Gastrocnemius medialis (tissue), 4 donors: ENCODE data around the gene RFC4. TPM values are rescaled to one million over a fixed set of nuclear protein-coding genes. Genes with fewer than 3 reads are reported as not detected.
A peak's percentile ranks its signal among the peaks of the same experiment; 100 is the strongest.

Experiments
- ATAC-seq, 2 donors: fragments of 150-250 bp; one replicate each; pipeline ENCODE4 v1.9.1; 2016
- DNase-seq, 2 donors: peaks; one replicate each; pipeline ENCODE4 v3.0.0-alpha.2; 2019
- H3K27ac ChIP-seq, 4 donors: fragments of 200-600 bp; sonication (generic); 1 replicate in 1 of 4; 2 replicates in 3 of 4; pipeline ENCODE4 v1.5.1; 2016 to 2018; ENCODE audit warnings: mild to moderate bottlenecking in 2 of 4, moderate library complexity in 1 of 4
- H3K27me3 ChIP-seq, 3 donors: fragments of 200-600 bp; sonication (generic) in 2 of 3; 1 replicate in 1 of 3; 2 replicates in 2 of 3; pipeline versions ENCODE4 v1.5.1 to v1.6.0; 2016 to 2019; ENCODE audit warnings: mild to moderate bottlenecking in 1 of 3, moderate library complexity in 1 of 3
- H3K36me3 ChIP-seq, 2 donors: fragments of 200-600 bp; sonication (generic) in 1 of 2; one replicate each; pipeline ENCODE4 v1.5.1; 2017 to 2018
- H3K4me1 ChIP-seq, 2 donors: fragments of 200-600 bp; sonication (generic) in 1 of 2; one replicate each; pipeline ENCODE4 v1.5.1; 2016 to 2017; ENCODE audit warnings: mild to moderate bottlenecking in 2 of 2
- H3K4me3 ChIP-seq, 4 donors: fragments of 200-600 bp; sonication (generic) in 3 of 4; 1 replicate in 1 of 4; 2 replicates in 3 of 4; pipeline ENCODE4 v1.5.1; 2016 to 2019; ENCODE audit warnings: mild to moderate bottlenecking in 2 of 4
- H3K9me3 ChIP-seq, 3 donors: fragments of 200-600 bp; sonication (generic) in 2 of 3; 1 replicate in 1 of 3; 2 replicates in 2 of 3; pipeline ENCODE4 v1.5.1; 2016 to 2019
- CTCF ChIP-seq, 5 experiments: fragments of 450-650 bp in 3 of 5; fragments of 200-600 bp in 2 of 5; sonication (generic) in 2 of 5; IDR thresholded peaks in 4 of 5; conservative IDR thresholded peaks in 1 of 5; 1 replicate in 4 of 5; 2 replicates in 1 of 5; pipeline ENCODE4 v1.5.1; 2016 to 2019; ENCODE audit warnings: antibody characterized with exemption in 5 of 5, mild to moderate bottlenecking in 3 of 5, moderate library complexity in 3 of 5
- POLR2A ChIP-seq, 2 donors: fragments of 450-650 bp; IDR thresholded peaks; one replicate each; pipeline ENCODE4 v1.6.1; 2017; ENCODE audit warnings: antibody characterized with exemption in 2 of 2, mild to moderate bottlenecking in 2 of 2, moderate library complexity in 2 of 2
- in situ Hi-C, 4 donors: fragments of 200-750 bp; cut with MboI; loops; one replicate each; pipeline versions ENCODE4 v1.15.0 to v1.8.0; 2017; ENCODE audit warnings: low sequenced_read_pairs in 4 of 4
- intact Hi-C: fragments of 100-400 bp; cut with DNase I; formaldehyde crosslinking; loops from one replicate; pipeline ENCODE4 v1.15.1; 2023; ENCODE audit warnings: low total_unique reads
- total RNA-seq, 4 donors: library from RNA; depleted of rRNA; stranded (reverse); fragments of >200 nt; gene quantifications; one replicate each; pipeline versions ENCODE4 v1.1.0 to v1.2.3, GENCODE V29; 2016

The RFC4 gene
- total RNA-seq, 4 donors from 2014 or later, result 4.5 to 15.1 (median 7.3) TPM

- ATAC-seq, result no peak
- DNase-seq, result no peak
- no peaks in the 10 kb centered on the region for H3K36me3 ChIP-seq
- H3K27me3 ChIP-seq, result peaks cover 26 to 38% (median 38%) of the 10 kb centered on the region in 3 donors
- intact Hi-C loops, result no loop called here
- no peak overlapping the region for H3K27ac ChIP-seq
- no peak overlapping the region for H3K4me3 ChIP-seq
- H3K4me1 ChIP-seq, result peaks cover 0 to 6% of the 10 kb centered on the region in 2 donors
- in situ Hi-C loops, result no loop called here
- TF ChIP-seq POLR2A (IDR thresholded peaks at IDR 0.05) (no peak), CTCF (IDR thresholded peaks at IDR 0.05 in 4 of 5, conservative IDR thresholded peaks at IDR 0.05 in 1 of 5) (no peak)
- H3K9me3 ChIP-seq, result no peaks in the 10 kb centered on the region
Measured at GRCh38 chr3:186832276-186832675, 26.0 kb upstream of the RFC4 start.

- TF ChIP-seq CTCF (IDR thresholded peaks at IDR 0.05 in 4 of 5, conservative IDR thresholded peaks at IDR 0.05 in 1 of 5), result no peak
- no peak for TF ChIP-seq POLR2A (IDR thresholded peaks at IDR 0.05)
- no peaks in the 10 kb centered on the region for H3K36me3 ChIP-seq
- no peak overlapping the region for H3K27ac ChIP-seq
- H3K27me3 ChIP-seq, result peaks cover 26 to 38% (median 38%) of the 10 kb centered on the region in 3 donors
- H3K9me3 ChIP-seq, result no peaks in the 10 kb centered on the region
- in situ Hi-C loops (no loop called here), intact Hi-C loops (no loop called here)
- DNase-seq (no peak), ATAC-seq (no peak)
- peaks cover 0 to 8% of the 10 kb centered on the region in 2 donors for H3K4me1 ChIP-seq
- H3K4me3 ChIP-seq, result no peak overlapping the region
Measured at GRCh38 chr3:186831798-186832197, 25.5 kb upstream of the RFC4 start.

GRCh38 chr3:186828340-186828739 is 22.1 kb upstream of the RFC4 start:
- no peak for TF ChIP-seq CTCF (IDR thresholded peaks at IDR 0.05 in 4 of 5, conservative IDR thresholded peaks at IDR 0.05 in 1 of 5)
- no peak for TF ChIP-seq POLR2A (IDR thresholded peaks at IDR 0.05)
- intact Hi-C loops, result loop anchor here (5.0 kb wide), 2 partner anchors 104 to 851 kb away; partner anchors contain the start of gene ST6GAL1
- Histone ChIP-seq H3K36me3 (no peaks in the 10 kb centered on the region), H3K9me3 (no peaks in the 10 kb centered on the region), H3K4me1 (peaks cover 0 to 14% of the 10 kb centered on the region in 2 donors), H3K27ac (no peak overlapping the region), H3K27me3 (peaks cover 45 to 64% (median 62%) of the 10 kb centered on the region in 3 donors), H3K4me3 (no peak overlapping the region)
- DNase-seq, result no peak
- in situ Hi-C loops, result no loop called here
- ATAC-seq, result no peak

GRCh38 chr3:186826976-186827857 is 20.9 kb upstream of the RFC4 start:
- no peak for TF ChIP-seq CTCF (IDR thresholded peaks at IDR 0.05 in 4 of 5, conservative IDR thresholded peaks at IDR 0.05 in 1 of 5)
- peak; percentile 59 to 61 for TF ChIP-seq POLR2A (IDR thresholded peaks at IDR 0.05)
- Histone ChIP-seq H3K36me3 (no peaks in the 10 kb centered on the region), H3K27ac (peak overlapping the region in 3 of 4 donors; percentile 30 to 75 (median 49)), H3K4me3 (peak overlapping the region; percentile 65 to 90 (median 86)), H3K9me3 (no peaks in the 10 kb centered on the region), H3K27me3 (peaks cover 45 to 64% (median 62%) of the 10 kb centered on the region in 3 donors), H3K4me1 (peaks cover 0 to 14% of the 10 kb centered on the region in 2 donors)
- DNase-seq, result peak; percentile 45 to 67
- intact Hi-C loops, result loop anchor here (1.0 to 5.0 kb wide), 3 partner anchors 21 to 850 kb away; partner anchors contain the start of genes RFC4 and ST6GAL1
- peak; percentile 87 to 94 for ATAC-seq
- in situ Hi-C loops, result no loop called here
